ENCODE measurements around the gene CD33. TPM values are rescaled to one million over a fixed set of nuclear protein-coding genes. Genes with fewer than 3 reads are reported as not detected.
A peak's percentile ranks its signal among the peaks of the same experiment; 100 is the strongest.
"Not testable (repeated sequence)": the region's sequence is repeated elsewhere in the genome, so short reads cannot be mapped to it uniquely, and the experiment has no call there.

CD33 gene
- total and polyA plus RNA-seq, 9 of the 15 experiments (the other 6 are each of a cell fraction or from before 2014, with no cell fraction given), result 36.1 to 88.6 (median 49.6) TPM

DNA sequence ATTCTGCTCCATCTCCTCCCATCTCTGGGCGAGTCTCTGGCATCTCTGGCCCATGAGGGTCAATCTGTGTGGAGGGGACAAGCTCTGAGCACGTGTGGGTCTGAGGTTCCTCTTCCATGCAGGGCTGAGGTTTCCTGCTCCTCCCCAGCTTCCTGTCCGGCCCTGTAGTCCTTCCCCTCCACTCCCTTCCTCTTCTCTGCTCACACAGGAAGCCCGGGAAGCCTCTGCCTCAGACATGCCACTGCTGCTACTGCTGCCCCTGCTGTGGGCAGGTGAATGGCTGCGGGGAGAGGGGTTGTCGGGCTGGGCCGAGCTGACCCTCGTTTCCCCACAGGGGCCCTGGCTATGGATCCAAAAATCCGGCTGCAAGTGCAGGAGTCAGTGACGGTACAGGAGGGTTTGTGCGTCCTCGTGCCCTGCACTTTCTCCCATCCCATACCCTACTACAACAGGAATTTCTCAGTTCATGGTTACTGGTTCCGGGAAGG lies 14.0 kb upstream of the CD33 start:
- 39% methylated on average over 9 of the region's 13 CpGs for whole genome bisulfite sequencing (ENCODE audit: insufficient coverage, low coverage, missing lambda C conversion rate)
- H3K27me3 ChIP-seq (ENCODE audit: control insufficient read depth in 2 of 2, insufficient read depth in 2 of 2, low read length in 2 of 2); H3K4me1 ChIP-seq (replicated peaks in 1 of 2; ENCODE audit: control insufficient read depth in 2 of 2, insufficient read depth in 2 of 2, low read length in 2 of 2); H4K20me1 ChIP-seq (replicated peaks; ENCODE audit: control insufficient read depth, insufficient read depth, low read length); intact Hi-C loops (cut with micrococcal nuclease); in situ Hi-C loops (cut with MboI); H3K9ac ChIP-seq (ENCODE audit: insufficient read depth in 1 of 2, low read depth in 2 of 2, low read length in 2 of 2); H3K79me2 ChIP-seq (ENCODE audit: control insufficient read depth, insufficient read depth, low read length); H3K36me3 ChIP-seq (ENCODE audit: control insufficient read depth, insufficient read depth, low read length); H3K9me3 ChIP-seq (replicated peaks; ENCODE audit: control insufficient read depth, insufficient read depth, low read depth, low read length); H3K4me3 ChIP-seq; H3K9me1 ChIP-seq (ENCODE audit: control insufficient read depth, insufficient read depth, low read length); BruUV-seq (replicated peaks); CTCF ChIA-PET (ENCODE audit: low intra/inter-chr PET ratio); H3K27ac ChIP-seq (ENCODE audit: extremely low read depth, low read depth, low read length); FAIRE-seq: not testable (repeated sequence)
- Histone ChIP-seq H2AFZ (ENCODE audit: low read depth, low read length) (peak overlapping the region; percentile 70), H3K4me2 (ENCODE audit: insufficient read depth, low read length) (peak overlapping the region; percentile 3; the same call in 1 of the 2 replicates)
- ATAC-seq (peak; percentile 68), DNase-seq (ENCODE audit: extremely low read depth in 1 of 4, low spot score in 3 of 4) (peak in 1 of 4 experiments; percentile 13)
- POLR2A ChIA-PET, result interaction anchor here (0.6 kb wide), 1 partner anchor 579 kb away, joined by 3 read pairs; no protein-coding TSS in a partner anchor
- TF ChIP-seq SPI1 (IDR thresholded peaks at IDR 0.05; ENCODE audit: borderline replicate concordance, low read depth, low read length) (peak; percentile 2; the same call in 1 of the 2 replicates), PHF20 (IDR thresholded peaks at IDR 0.05; ENCODE audit: partially characterized antibody) (peak; percentile 49)
- TF ChIP-seq, protein P1, sequence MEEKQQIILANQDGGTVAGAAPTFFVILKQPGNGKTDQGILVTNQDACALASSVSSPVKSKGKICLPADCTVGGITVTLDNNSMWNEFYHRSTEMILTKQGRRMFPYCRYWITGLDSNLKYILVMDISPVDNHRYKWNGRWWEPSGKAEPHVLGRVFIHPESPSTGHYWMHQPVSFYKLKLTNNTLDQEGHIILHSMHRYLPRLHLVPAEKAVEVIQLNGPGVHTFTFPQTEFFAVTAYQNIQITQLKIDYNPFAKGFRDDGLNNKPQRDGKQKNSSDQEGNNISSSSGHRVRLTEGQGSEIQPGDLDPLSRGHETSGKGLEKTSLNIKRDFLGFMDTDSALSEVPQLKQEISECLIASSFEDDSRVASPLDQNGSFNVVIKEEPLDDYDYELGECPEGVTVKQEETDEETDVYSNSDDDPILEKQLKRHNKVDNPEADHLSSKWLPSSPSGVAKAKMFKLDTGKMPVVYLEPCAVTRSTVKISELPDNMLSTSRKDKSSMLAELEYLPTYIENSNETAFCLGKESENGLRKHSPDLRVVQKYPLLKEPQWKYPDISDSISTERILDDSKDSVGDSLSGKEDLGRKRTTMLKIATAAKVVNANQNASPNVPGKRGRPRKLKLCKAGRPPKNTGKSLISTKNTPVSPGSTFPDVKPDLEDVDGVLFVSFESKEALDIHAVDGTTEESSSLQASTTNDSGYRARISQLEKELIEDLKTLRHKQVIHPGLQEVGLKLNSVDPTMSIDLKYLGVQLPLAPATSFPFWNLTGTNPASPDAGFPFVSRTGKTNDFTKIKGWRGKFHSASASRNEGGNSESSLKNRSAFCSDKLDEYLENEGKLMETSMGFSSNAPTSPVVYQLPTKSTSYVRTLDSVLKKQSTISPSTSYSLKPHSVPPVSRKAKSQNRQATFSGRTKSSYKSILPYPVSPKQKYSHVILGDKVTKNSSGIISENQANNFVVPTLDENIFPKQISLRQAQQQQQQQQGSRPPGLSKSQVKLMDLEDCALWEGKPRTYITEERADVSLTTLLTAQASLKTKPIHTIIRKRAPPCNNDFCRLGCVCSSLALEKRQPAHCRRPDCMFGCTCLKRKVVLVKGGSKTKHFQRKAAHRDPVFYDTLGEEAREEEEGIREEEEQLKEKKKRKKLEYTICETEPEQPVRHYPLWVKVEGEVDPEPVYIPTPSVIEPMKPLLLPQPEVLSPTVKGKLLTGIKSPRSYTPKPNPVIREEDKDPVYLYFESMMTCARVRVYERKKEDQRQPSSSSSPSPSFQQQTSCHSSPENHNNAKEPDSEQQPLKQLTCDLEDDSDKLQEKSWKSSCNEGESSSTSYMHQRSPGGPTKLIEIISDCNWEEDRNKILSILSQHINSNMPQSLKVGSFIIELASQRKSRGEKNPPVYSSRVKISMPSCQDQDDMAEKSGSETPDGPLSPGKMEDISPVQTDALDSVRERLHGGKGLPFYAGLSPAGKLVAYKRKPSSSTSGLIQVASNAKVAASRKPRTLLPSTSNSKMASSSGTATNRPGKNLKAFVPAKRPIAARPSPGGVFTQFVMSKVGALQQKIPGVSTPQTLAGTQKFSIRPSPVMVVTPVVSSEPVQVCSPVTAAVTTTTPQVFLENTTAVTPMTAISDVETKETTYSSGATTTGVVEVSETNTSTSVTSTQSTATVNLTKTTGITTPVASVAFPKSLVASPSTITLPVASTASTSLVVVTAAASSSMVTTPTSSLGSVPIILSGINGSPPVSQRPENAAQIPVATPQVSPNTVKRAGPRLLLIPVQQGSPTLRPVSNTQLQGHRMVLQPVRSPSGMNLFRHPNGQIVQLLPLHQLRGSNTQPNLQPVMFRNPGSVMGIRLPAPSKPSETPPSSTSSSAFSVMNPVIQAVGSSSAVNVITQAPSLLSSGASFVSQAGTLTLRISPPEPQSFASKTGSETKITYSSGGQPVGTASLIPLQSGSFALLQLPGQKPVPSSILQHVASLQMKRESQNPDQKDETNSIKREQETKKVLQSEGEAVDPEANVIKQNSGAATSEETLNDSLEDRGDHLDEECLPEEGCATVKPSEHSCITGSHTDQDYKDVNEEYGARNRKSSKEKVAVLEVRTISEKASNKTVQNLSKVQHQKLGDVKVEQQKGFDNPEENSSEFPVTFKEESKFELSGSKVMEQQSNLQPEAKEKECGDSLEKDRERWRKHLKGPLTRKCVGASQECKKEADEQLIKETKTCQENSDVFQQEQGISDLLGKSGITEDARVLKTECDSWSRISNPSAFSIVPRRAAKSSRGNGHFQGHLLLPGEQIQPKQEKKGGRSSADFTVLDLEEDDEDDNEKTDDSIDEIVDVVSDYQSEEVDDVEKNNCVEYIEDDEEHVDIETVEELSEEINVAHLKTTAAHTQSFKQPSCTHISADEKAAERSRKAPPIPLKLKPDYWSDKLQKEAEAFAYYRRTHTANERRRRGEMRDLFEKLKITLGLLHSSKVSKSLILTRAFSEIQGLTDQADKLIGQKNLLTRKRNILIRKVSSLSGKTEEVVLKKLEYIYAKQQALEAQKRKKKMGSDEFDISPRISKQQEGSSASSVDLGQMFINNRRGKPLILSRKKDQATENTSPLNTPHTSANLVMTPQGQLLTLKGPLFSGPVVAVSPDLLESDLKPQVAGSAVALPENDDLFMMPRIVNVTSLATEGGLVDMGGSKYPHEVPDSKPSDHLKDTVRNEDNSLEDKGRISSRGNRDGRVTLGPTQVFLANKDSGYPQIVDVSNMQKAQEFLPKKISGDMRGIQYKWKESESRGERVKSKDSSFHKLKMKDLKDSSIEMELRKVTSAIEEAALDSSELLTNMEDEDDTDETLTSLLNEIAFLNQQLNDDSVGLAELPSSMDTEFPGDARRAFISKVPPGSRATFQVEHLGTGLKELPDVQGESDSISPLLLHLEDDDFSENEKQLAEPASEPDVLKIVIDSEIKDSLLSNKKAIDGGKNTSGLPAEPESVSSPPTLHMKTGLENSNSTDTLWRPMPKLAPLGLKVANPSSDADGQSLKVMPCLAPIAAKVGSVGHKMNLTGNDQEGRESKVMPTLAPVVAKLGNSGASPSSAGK (IDR thresholded peaks at IDR 0.05), result peak; percentile 37
- TF ChIP-seq, protein P2, sequence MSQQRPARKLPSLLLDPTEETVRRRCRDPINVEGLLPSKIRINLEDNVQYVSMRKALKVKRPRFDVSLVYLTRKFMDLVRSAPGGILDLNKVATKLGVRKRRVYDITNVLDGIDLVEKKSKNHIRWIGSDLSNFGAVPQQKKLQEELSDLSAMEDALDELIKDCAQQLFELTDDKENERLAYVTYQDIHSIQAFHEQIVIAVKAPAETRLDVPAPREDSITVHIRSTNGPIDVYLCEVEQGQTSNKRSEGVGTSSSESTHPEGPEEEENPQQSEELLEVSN (IDR thresholded peaks at IDR 0.05; ENCODE audit: borderline replicate concordance in 1 of 2, extremely low read depth in 1 of 2, insufficient read depth in 1 of 2, insufficient read length in 1 of 2, low read depth in 1 of 2, low read length in 1 of 2, poor library complexity in 1 of 2, severe bottlenecking in 1 of 2), result peak in 1 of 2 experiments; percentile 6
